Measurements from ENCODE around the gene ZKSCAN5.
A peak's percentile ranks its signal among the peaks of the same experiment; 100 is the strongest.
"Not testable (repeated sequence)": the region's sequence is repeated elsewhere in the genome, so short reads cannot be mapped to it uniquely, and the experiment has no call there.

ZKSCAN5 gene

GRCh38 chr7:99505324-99505662 lies 831 bp downstream of the ZKSCAN5 start:
- peaks cover 12% of the 10 kb centered on the region; the same call in 1 of the 2 replicates for H3K4me1 ChIP-seq
- in situ Hi-C loops (cut with MboI; ENCODE audit: low sequenced_read_pairs): no loop called here
- DNase-seq (ENCODE audit: low spot score in 2 of 2): no peak

GRCh38 chr7:99514050-99514449 lies 9.6 kb downstream of the ZKSCAN5 start:
- H3K4me1 ChIP-seq: no peaks in the 10 kb centered on the region
- no peak for DNase-seq (ENCODE audit: low spot score in 2 of 2)
- peaks cover 31% of the 10 kb centered on the region for H3K36me3 ChIP-seq (replicated peaks)
- in situ Hi-C loops (cut with MboI; ENCODE audit: low sequenced_read_pairs): no loop called here
- no peaks in the 10 kb centered on the region for H3K27me3 ChIP-seq (ENCODE audit: low read depth)
- no peaks in the 10 kb centered on the region for H3K9me3 ChIP-seq
- H3K4me3 ChIP-seq: no peak overlapping the region

More at GRCh38 chr7:99505324-99505662, 831 bp downstream of the ZKSCAN5 start:
- peak overlapping the region; percentile 84 for H3K4me3 ChIP-seq
- H3K9me3 ChIP-seq: no peaks in the 10 kb centered on the region
- H3K27me3 ChIP-seq (ENCODE audit: low read depth): no peaks in the 10 kb centered on the region
- H3K36me3 ChIP-seq (replicated peaks): no peaks in the 10 kb centered on the region

- H3K9me3 ChIP-seq: no peaks in the 10 kb centered on the region
- no peaks in the 10 kb centered on the region for H3K27me3 ChIP-seq (ENCODE audit: low read depth)
- no peaks in the 10 kb centered on the region for H3K4me1 ChIP-seq
- in situ Hi-C loops (cut with MboI; ENCODE audit: low sequenced_read_pairs): no loop called here
- peaks cover 23% of the 10 kb centered on the region for H3K36me3 ChIP-seq (replicated peaks)
- no peak for DNase-seq (ENCODE audit: low spot score in 2 of 2)
- no peak overlapping the region for H3K4me3 ChIP-seq
Observed at GRCh38 chr7:99521399-99521798, 16.9 kb downstream of the ZKSCAN5 start.

- Histone ChIP-seq H3K9me3 (peaks cover 3% of the 10 kb centered on the region; the same call in 1 of the 2 replicates), H3K4me1 (no peaks in the 10 kb centered on the region), H3K36me3 (replicated peaks) (peaks cover 33% of the 10 kb centered on the region), H3K4me3 (no peak overlapping the region), H3K27me3 (ENCODE audit: low read depth) (no peaks in the 10 kb centered on the region)
- peak in 1 of 2 experiments; percentile 29 for DNase-seq (ENCODE audit: low spot score in 2 of 2)
- in situ Hi-C loops (cut with MboI; ENCODE audit: low sequenced_read_pairs): no loop called here
Observed at GRCh38 chr7:99525713-99526440, 21.4 kb downstream of the ZKSCAN5 start.

GRCh38 chr7:99531354-99531765 lies 26.9 kb downstream of the ZKSCAN5 start:
- Histone ChIP-seq H3K9me3 (peaks cover 15% of the 10 kb centered on the region), H3K27me3 (ENCODE audit: low read depth) (no peaks in the 10 kb centered on the region), H3K36me3 (replicated peaks) (peaks cover 36% of the 10 kb centered on the region), H3K4me1 (no peaks in the 10 kb centered on the region), H3K4me3 (no peak overlapping the region)
- no peak for DNase-seq (ENCODE audit: low spot score in 2 of 2)
- in situ Hi-C loops (cut with MboI; ENCODE audit: low sequenced_read_pairs): no loop called here

- H3K36me3 ChIP-seq (replicated peaks): peaks cover 19% of the 10 kb centered on the region
- in situ Hi-C loops (cut with MboI; ENCODE audit: low sequenced_read_pairs): no loop called here
- no peaks in the 10 kb centered on the region for H3K4me1 ChIP-seq
- H3K27me3 ChIP-seq (ENCODE audit: low read depth): no peaks in the 10 kb centered on the region
- peaks cover 20% of the 10 kb centered on the region for H3K9me3 ChIP-seq
- H3K4me3 ChIP-seq: no peak overlapping the region
- DNase-seq (ENCODE audit: low spot score in 2 of 2): no peak
Observed at GRCh38 chr7:99535667-99536066, 31.2 kb downstream of the ZKSCAN5 start.

- peaks cover 16% of the 10 kb centered on the region for H3K9me3 ChIP-seq
- H3K4me3 ChIP-seq: no peak overlapping the region
- no peaks in the 10 kb centered on the region for H3K4me1 ChIP-seq
- in situ Hi-C loops (cut with MboI; ENCODE audit: low sequenced_read_pairs): no loop called here
- no peaks in the 10 kb centered on the region for H3K27me3 ChIP-seq (ENCODE audit: low read depth)
- no peaks in the 10 kb centered on the region for H3K36me3 ChIP-seq (replicated peaks)
- DNase-seq (ENCODE audit: low spot score in 2 of 2): no peak
Observed at GRCh38 chr7:99539213-99539811, 34.9 kb downstream of the ZKSCAN5 start.

- no peaks in the 10 kb centered on the region for H3K4me1 ChIP-seq
- no peak overlapping the region for H3K4me3 ChIP-seq
- H3K27me3 ChIP-seq (ENCODE audit: low read depth): no peaks in the 10 kb centered on the region
- DNase-seq (ENCODE audit: low spot score in 2 of 2): no peak
- peaks cover 16% of the 10 kb centered on the region for H3K9me3 ChIP-seq
- H3K36me3 ChIP-seq (replicated peaks): no peaks in the 10 kb centered on the region
- in situ Hi-C loops (cut with MboI; ENCODE audit: low sequenced_read_pairs): no loop called here
Observed at GRCh38 chr7:99540542-99540941, 36.1 kb downstream of the ZKSCAN5 start.

GRCh38 chr7:99541212-99541611 lies 36.8 kb downstream of the ZKSCAN5 start:
- in situ Hi-C loops (cut with MboI; ENCODE audit: low sequenced_read_pairs): no loop called here
- no peak for DNase-seq (ENCODE audit: low spot score in 2 of 2)
- no peaks in the 10 kb centered on the region for H3K27me3 ChIP-seq (ENCODE audit: low read depth)
- no peak overlapping the region for H3K4me3 ChIP-seq
- H3K4me1 ChIP-seq: no peaks in the 10 kb centered on the region
- H3K36me3 ChIP-seq (replicated peaks): no peaks in the 10 kb centered on the region
- peaks cover 16% of the 10 kb centered on the region for H3K9me3 ChIP-seq

- H3K4me3 ChIP-seq: no peak overlapping the region
- peaks cover 16% of the 10 kb centered on the region for H3K9me3 ChIP-seq
- in situ Hi-C loops (cut with MboI; ENCODE audit: low sequenced_read_pairs): no loop called here
- no peaks in the 10 kb centered on the region for H3K27me3 ChIP-seq (ENCODE audit: low read depth)
- H3K36me3 ChIP-seq (replicated peaks): peaks cover 4% of the 10 kb centered on the region
- DNase-seq (ENCODE audit: low spot score in 2 of 2): no peak
- H3K4me1 ChIP-seq: no peaks in the 10 kb centered on the region
Observed at GRCh38 chr7:99543081-99543671, 38.7 kb downstream of the ZKSCAN5 start.

GRCh38 chr7:99543916-99544315 lies 39.5 kb downstream of the ZKSCAN5 start:
- Histone ChIP-seq H3K27me3 (ENCODE audit: low read depth) (no peaks in the 10 kb centered on the region), H3K4me3 (no peak overlapping the region), H3K4me1 (no peaks in the 10 kb centered on the region), H3K36me3 (replicated peaks) (peaks cover 8% of the 10 kb centered on the region), H3K9me3 (peaks cover 13% of the 10 kb centered on the region)
- in situ Hi-C loops (cut with MboI; ENCODE audit: low sequenced_read_pairs): no loop called here
- DNase-seq (ENCODE audit: low spot score in 2 of 2): no peak

- H3K27me3 ChIP-seq (ENCODE audit: low read depth); H3K4me3 ChIP-seq; H3K4me1 ChIP-seq; H3K36me3 ChIP-seq (replicated peaks); in situ Hi-C loops (cut with MboI; ENCODE audit: low sequenced_read_pairs); DNase-seq (ENCODE audit: low spot score in 2 of 2): not testable (repeated sequence)
- H3K9me3 ChIP-seq: peaks cover 11% of the 10 kb centered on the region
Observed at GRCh38 chr7:99545308-99545707, 40.8 kb downstream of the ZKSCAN5 start.

GRCh38 chr7:99549545-99549944 lies 45.1 kb downstream of the ZKSCAN5 start:
- H3K9me3 ChIP-seq; H3K4me3 ChIP-seq; H3K36me3 ChIP-seq (replicated peaks); H3K4me1 ChIP-seq; DNase-seq (ENCODE audit: low spot score in 2 of 2); in situ Hi-C loops (cut with MboI; ENCODE audit: low sequenced_read_pairs); H3K27me3 ChIP-seq (ENCODE audit: low read depth): not testable (repeated sequence)

GRCh38 chr7:99551334-99551733 lies 46.9 kb downstream of the ZKSCAN5 start:
- in situ Hi-C loops (cut with MboI; ENCODE audit: low sequenced_read_pairs): no loop called here
- H3K27me3 ChIP-seq (ENCODE audit: low read depth): no peaks in the 10 kb centered on the region
- no peak for DNase-seq (ENCODE audit: low spot score in 2 of 2)
- H3K9me3 ChIP-seq: no peaks in the 10 kb centered on the region
- H3K4me3 ChIP-seq: peak overlapping the region; percentile 85
- H3K4me1 ChIP-seq: no peaks in the 10 kb centered on the region; the same call in 1 of the 2 replicates
- peaks cover 15% of the 10 kb centered on the region for H3K36me3 ChIP-seq (replicated peaks)

Measured in HAP-1 (cell line).